SU-DHL-6 (cell line): Measurements from ENCODE around the gene RNF14.

Experiments
- EZH2phosphoT487 ChIP-seq: fragments of 200-600 bp; sonication (generic), shearing (Covaris generic); conservative IDR thresholded peaks from 2 replicates; pipeline ENCODE4 v1.6.1; 2018; ENCODE audit warnings: mild to moderate bottlenecking, antibody characterized with exemption, low read length, moderate library complexity, mixed read lengths
- TF ChIP-seq, protein P1 (sequence below): fragments of 200-600 bp; sonication (generic); IDR thresholded peaks from one replicate; pipeline ENCODE4 v1.5.1; 2017; ENCODE audit warnings: antibody characterized with exemption, mild to moderate bottlenecking, low read length, moderate library complexity; ENCODE audit not compliant: insufficient read depth, poor library complexity, severe bottlenecking

DNA sequence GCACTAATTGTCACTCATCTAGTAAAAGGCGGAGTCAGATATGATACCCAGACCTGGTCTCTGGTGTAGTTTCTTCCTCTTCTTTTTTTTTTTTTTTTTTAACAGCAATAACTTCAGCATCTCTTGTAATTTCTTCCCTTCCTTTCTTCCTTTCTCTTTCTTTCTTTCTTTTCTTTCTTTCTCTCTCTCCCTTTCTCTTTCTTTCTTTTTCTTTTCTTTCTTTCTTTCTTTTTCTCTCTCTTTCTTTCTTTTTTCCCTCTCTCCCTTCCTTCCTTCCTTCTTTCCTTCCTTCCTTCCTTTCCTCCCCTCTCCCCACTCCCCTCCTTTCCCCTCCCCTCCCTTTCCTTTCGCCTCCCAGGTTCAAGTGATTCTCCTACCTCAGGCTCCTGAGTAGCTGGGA lies 69.8 kb downstream of the RNF14 start:
- TF ChIP-seq, protein P1, sequence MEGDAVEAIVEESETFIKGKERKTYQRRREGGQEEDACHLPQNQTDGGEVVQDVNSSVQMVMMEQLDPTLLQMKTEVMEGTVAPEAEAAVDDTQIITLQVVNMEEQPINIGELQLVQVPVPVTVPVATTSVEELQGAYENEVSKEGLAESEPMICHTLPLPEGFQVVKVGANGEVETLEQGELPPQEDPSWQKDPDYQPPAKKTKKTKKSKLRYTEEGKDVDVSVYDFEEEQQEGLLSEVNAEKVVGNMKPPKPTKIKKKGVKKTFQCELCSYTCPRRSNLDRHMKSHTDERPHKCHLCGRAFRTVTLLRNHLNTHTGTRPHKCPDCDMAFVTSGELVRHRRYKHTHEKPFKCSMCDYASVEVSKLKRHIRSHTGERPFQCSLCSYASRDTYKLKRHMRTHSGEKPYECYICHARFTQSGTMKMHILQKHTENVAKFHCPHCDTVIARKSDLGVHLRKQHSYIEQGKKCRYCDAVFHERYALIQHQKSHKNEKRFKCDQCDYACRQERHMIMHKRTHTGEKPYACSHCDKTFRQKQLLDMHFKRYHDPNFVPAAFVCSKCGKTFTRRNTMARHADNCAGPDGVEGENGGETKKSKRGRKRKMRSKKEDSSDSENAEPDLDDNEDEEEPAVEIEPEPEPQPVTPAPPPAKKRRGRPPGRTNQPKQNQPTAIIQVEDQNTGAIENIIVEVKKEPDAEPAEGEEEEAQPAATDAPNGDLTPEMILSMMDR = no peak
- TF ChIP-seq EZH2phosphoT487 = no peak
